Measurements from ENCODE around the gene SELENOK. TPM values are rescaled to one million over a fixed set of nuclear protein-coding genes. Genes with fewer than 3 reads are reported as not detected.

Gene SELENOK
- total and polyA plus RNA-seq, 2 donors (not counting 1 experiment from before 2014, with no cell fraction given) = 27.5 to 56.1 TPM

- H3K4me3 ChIP-seq (ENCODE audit: control extremely low read depth in 1 of 5, extremely low read depth in 1 of 5, insufficient read depth in 1 of 5, low read depth in 2 of 5, low read length in 4 of 5) = no peak overlapping the region
- ATAC-seq (ENCODE audit: low read depth) (no peak), DNase-seq (no peak)
- H3K9me3 ChIP-seq (ENCODE audit: control extremely low read depth in 1 of 3, control insufficient read depth in 2 of 3, insufficient read depth in 1 of 3, low read length in 2 of 3) = no peaks in the 10 kb centered on the region
- intact Hi-C loops (cut with micrococcal nuclease) = no loop called here
- TF ChIP-seq EZH2 (IDR thresholded peaks at IDR 0.05; ENCODE audit: borderline replicate concordance, insufficient read depth, low read depth, low read length, poor library complexity, severe bottlenecking) (no peak), CTCF (IDR thresholded peaks at IDR 0.05) (no peak)
- H3K36me3 ChIP-seq (replicated peaks in 1 of 2; ENCODE audit: control extremely low read depth in 1 of 2, control insufficient read depth in 1 of 2, extremely low read depth in 1 of 2, insufficient read depth in 2 of 2, low read length in 1 of 2) = peaks cover 11 to 14% of the 10 kb centered on the region in 2 experiments
- Mint-ChIP-seq H3K27ac (no peak overlapping the region), H3K4me3 (no peak overlapping the region), H3K9me3 (ENCODE audit: insufficient read depth) (no peaks in the 10 kb centered on the region), H3K27me3 (no peaks in the 10 kb centered on the region), H3K4me1 (peaks cover 42% of the 10 kb centered on the region)
- H4K20me1 ChIP-seq (ENCODE audit: control insufficient read depth, insufficient read depth, low read length, poor library complexity, severe bottlenecking) = no peaks in the 10 kb centered on the region
- no peak overlapping the region for H3K9ac ChIP-seq (ENCODE audit: low read length)
- H3K4me1 ChIP-seq (ENCODE audit: control insufficient read depth in 2 of 2, insufficient read depth in 2 of 2, low read length in 2 of 2) = peaks cover 12 to 21% of the 10 kb centered on the region in 2 donors
- H3K79me2 ChIP-seq (ENCODE audit: control insufficient read depth, insufficient read depth, low read length) = no peaks in the 10 kb centered on the region
- H2AFZ ChIP-seq (ENCODE audit: insufficient read depth, low read depth, low read length, poor library complexity, severe bottlenecking) = no peak overlapping the region
- WGBS (ENCODE audit: insufficient coverage) = 95% methylated on average over 4 of the region's 6 CpGs
- ChIA-PET CTCF (no interaction called here), POLR2A (interaction anchor here (0.5 kb wide), 1 partner anchor 37 kb away, joined by 3 read pairs; no protein-coding TSS in a partner anchor)
- no peak overlapping the region for H3K27ac ChIP-seq (ENCODE audit: low read length in 2 of 2)
- H3K27me3 ChIP-seq (replicated peaks in 1 of 4; ENCODE audit: control extremely low read depth in 1 of 4, control insufficient read depth in 3 of 4, insufficient read depth in 4 of 4, low read length in 3 of 4) = no peaks in the 10 kb centered on the region
- no peak overlapping the region for H3K4me2 ChIP-seq (replicated peaks; ENCODE audit: low read depth, low read length, poor library complexity, severe bottlenecking)
Observed at GRCh38 chr3:53859178-53859577, 32.5 kb downstream of the SELENOK start.

DNA sequence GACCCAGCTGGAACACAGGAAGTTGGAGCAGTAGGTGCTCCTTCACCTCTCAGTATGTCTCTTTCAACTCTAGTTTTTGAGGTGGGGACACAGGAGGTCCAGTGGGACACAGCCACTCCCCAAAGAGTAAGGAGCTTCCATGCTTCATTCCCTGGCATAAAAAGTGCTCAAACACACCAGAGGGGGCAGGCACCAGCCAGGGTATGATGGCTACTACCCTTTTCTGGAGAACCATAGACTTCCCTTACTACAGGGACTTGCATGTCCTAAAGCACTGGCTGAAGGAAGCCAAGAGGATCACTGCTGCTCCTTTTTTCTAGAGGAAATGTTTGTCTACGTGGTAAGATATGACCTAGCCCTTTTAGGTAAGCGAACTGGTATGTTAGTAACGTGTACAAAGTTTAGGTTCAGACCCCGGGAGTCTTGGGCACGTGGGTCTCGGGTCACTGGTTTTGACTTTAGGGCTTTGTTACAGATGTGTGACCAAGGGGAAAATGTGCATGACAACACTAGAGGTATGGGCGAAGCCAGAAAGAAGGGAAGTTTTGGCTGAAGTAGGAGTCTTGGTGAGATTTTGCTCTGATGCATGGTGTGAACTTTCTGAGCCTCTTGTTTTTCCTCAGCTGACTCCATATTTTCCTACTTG, 33.4 kb downstream of the SELENOK start:
- POLR2A ChIA-PET = no interaction called here
- intact Hi-C loops (cut with micrococcal nuclease) = no loop called here
- Histone ChIP-seq H4K20me1 (ENCODE audit: control insufficient read depth, insufficient read depth, low read length, poor library complexity, severe bottlenecking) (no peaks in the 10 kb centered on the region), H3K9me3 (ENCODE audit: control extremely low read depth in 1 of 3, control insufficient read depth in 2 of 3, insufficient read depth in 1 of 3, low read length in 2 of 3) (no peaks in the 10 kb centered on the region), H3K27me3 (replicated peaks in 1 of 4; ENCODE audit: control extremely low read depth in 1 of 4, control insufficient read depth in 3 of 4, insufficient read depth in 4 of 4, low read length in 3 of 4) (no peaks in the 10 kb centered on the region), H3K4me1 (ENCODE audit: control insufficient read depth in 2 of 2, insufficient read depth in 2 of 2, low read length in 2 of 2) (peaks cover 9 to 18% of the 10 kb centered on the region in 2 donors), H3K79me2 (ENCODE audit: control insufficient read depth, insufficient read depth, low read length) (no peaks in the 10 kb centered on the region), H3K9ac (ENCODE audit: low read length) (no peak overlapping the region), H3K4me2 (replicated peaks; ENCODE audit: low read depth, low read length, poor library complexity, severe bottlenecking) (no peak overlapping the region), H3K4me3 (ENCODE audit: control extremely low read depth in 1 of 5, extremely low read depth in 1 of 5, insufficient read depth in 1 of 5, low read depth in 2 of 5, low read length in 4 of 5) (no peak overlapping the region), H2AFZ (ENCODE audit: insufficient read depth, low read depth, low read length, poor library complexity, severe bottlenecking) (no peak overlapping the region), H3K27ac (ENCODE audit: low read length in 2 of 2) (no peak overlapping the region), H3K36me3 (replicated peaks in 1 of 2; ENCODE audit: control extremely low read depth in 1 of 2, control insufficient read depth in 1 of 2, extremely low read depth in 1 of 2, insufficient read depth in 2 of 2, low read length in 1 of 2) (peaks cover 7 to 14% of the 10 kb centered on the region in 2 experiments)
- no peak for TF ChIP-seq EZH2 (IDR thresholded peaks at IDR 0.05; ENCODE audit: borderline replicate concordance, insufficient read depth, low read depth, low read length, poor library complexity, severe bottlenecking)
- TF ChIP-seq CTCF (IDR thresholded peaks at IDR 0.05) = no peak
- H3K27ac Mint-ChIP-seq = no peak overlapping the region
- CTCF ChIA-PET = no interaction called here
- no peak overlapping the region for H3K4me3 Mint-ChIP-seq
- no peaks in the 10 kb centered on the region for H3K9me3 Mint-ChIP-seq (ENCODE audit: insufficient read depth)
- 78% methylated on average over 6 of the region's 7 CpGs for WGBS (ENCODE audit: insufficient coverage)
- no peaks in the 10 kb centered on the region for H3K27me3 Mint-ChIP-seq
- DNase-seq = no peak
- peaks cover 36% of the 10 kb centered on the region for H3K4me1 Mint-ChIP-seq
- ATAC-seq (ENCODE audit: low read depth) = no peak
